GM12878 (cell line): ENCODE results near the gene NPBWR2. TPM values are rescaled to one million over a fixed set of nuclear protein-coding genes. Genes with fewer than 3 reads are reported as not detected.

Source experiments
- ATAC-seq: fragments of 200-7000 bp; cut with Tn5 transposase; 3 replicates; pipeline ENCODE4 v1.9.1; 2020; ENCODE audit warnings: mild to moderate bottlenecking, moderate library complexity
- BruUV-seq: library from RNA; stranded (reverse); fragments of 400-500 nt; replicated peaks from 2 replicates; lab custom pipeline; 2021; lab: Mats Ljungman, UMichigan
- CTCF ChIA-PET: fragments of 300-600 bp; sonication (Branson Sonifier 250); formaldehyde crosslinking; extraction: SDS; loops from one replicate; lab custom pipeline; 2021; ENCODE audit warnings: inconsistent platforms; lab: Yijun Ruan, JAX
- POLR2A ChIA-PET: fragments of 350-600 bp; formaldehyde crosslinking; extraction: SDS; loops from one replicate; lab custom pipeline; 2021; ENCODE audit warnings: inconsistent platforms; lab: Charles Lee
- RAD21 ChIA-PET: fragments of 300-600 bp; sonication (Branson Sonifier 250); formaldehyde crosslinking; loops from one replicate; lab custom pipeline; 2023; ENCODE audit warnings: antibody characterized with exemption; ENCODE audit not compliant: unreplicated experiment; lab: Charles Lee
- SMC1A ChIA-PET: fragments of 300-600 bp; sonication (Branson Sonifier 250); formaldehyde crosslinking; loops from one replicate; lab custom pipeline; 2023; ENCODE audit not compliant: unreplicated experiment, uncharacterized antibody; lab: Charles Lee
- DNase-seq: peaks from one replicate; pipeline ENCODE4 v3.0.0-alpha.2; 2011; ENCODE audit warnings: low read depth, low spot score
- FAIRE-seq: peaks from 3 replicates; lab custom pipeline; 2011; peaks lifted over from hg19 to GRCh38; lab: Jason Lieb, UNC
- H2AFZ ChIP-seq: 2 replicates; pipeline ENCODE4 v1.6.0; 2011; ENCODE audit warnings: low read depth, low read length, control low read depth; ENCODE audit not compliant: control insufficient read depth
- H3K27ac ChIP-seq: 2 replicates; pipeline ENCODE4 v1.5.1; 2011; ENCODE audit warnings: control low read depth; ENCODE audit not compliant: control insufficient read depth, insufficient read depth
- H3K27me3 ChIP-seq, 2 experiments: replicated peaks in 1 of 2; 2 replicates each; pipeline versions ENCODE4 v1.6.0 to v1.6.1; 2011; ENCODE audit warnings: low read length in 1 of 2; ENCODE audit not compliant: control insufficient read depth in 2 of 2, insufficient read depth in 2 of 2
- H3K36me3 ChIP-seq, 2 experiments: 2 replicates each; pipeline ENCODE4 v1.5.1; 2011; ENCODE audit warnings: low read length in 1 of 2; ENCODE audit not compliant: control insufficient read depth in 2 of 2, insufficient read depth in 2 of 2
- H3K4me1 ChIP-seq: 2 replicates; pipeline ENCODE4 v1.6.1; 2011; ENCODE audit warnings: mild to moderate bottlenecking, low read length, moderate library complexity, mixed read lengths; ENCODE audit not compliant: control insufficient read depth, insufficient read depth
- H3K4me2 ChIP-seq: 2 replicates; pipeline ENCODE4 v1.6.0; 2011; ENCODE audit warnings: control low read depth; ENCODE audit not compliant: control insufficient read depth, insufficient read depth
- H3K4me3 ChIP-seq: fragments of 200-600 bp; sonication (generic); 2 replicates; pipeline ENCODE4 v1.5.1; 2016
- H3K79me2 ChIP-seq: 2 replicates; pipeline ENCODE4 v1.6.0; 2011; ENCODE audit warnings: low read length; ENCODE audit not compliant: control insufficient read depth, insufficient read depth
- H3K9ac ChIP-seq: 2 replicates; pipeline ENCODE4 v1.8.0; 2011; ENCODE audit warnings: low read length, control low read depth, mixed read lengths; ENCODE audit not compliant: control insufficient read depth, insufficient read depth
- H3K9me3 ChIP-seq: replicated peaks from 3 replicates; pipeline ENCODE4 v1.5.1; 2011; ENCODE audit warnings: mild to moderate bottlenecking, low read length; ENCODE audit not compliant: control insufficient read depth, insufficient read depth
- H4K20me1 ChIP-seq: 2 replicates; pipeline ENCODE4 v1.6.0; 2011; ENCODE audit not compliant: control insufficient read depth, insufficient read depth
- CBX5 ChIP-seq: sonication (generic); IDR thresholded peaks from 2 replicates; pipeline ENCODE4 v1.6.1; 2016; ENCODE audit warnings: low read depth, moderate library complexity, mild to moderate bottlenecking, inconsistent platforms
- JUND ChIP-seq: IDR thresholded peaks from 2 replicates; pipeline ENCODE4 v1.6.1; 2012; ENCODE audit warnings: low read depth, mild to moderate bottlenecking, low read length, improper control_type of control experiment, moderate library complexity
- KLF5 ChIP-seq: fragments of 450-650 bp; IDR thresholded peaks from 2 replicates; pipeline ENCODE4 v1.6.1; 2014; ENCODE audit warnings: mild to moderate bottlenecking; ENCODE audit not compliant: partially characterized antibody
- NR2C2 ChIP-seq: IDR thresholded peaks from 2 replicates; pipeline ENCODE4 v1.6.1; 2011; ENCODE audit warnings: borderline replicate concordance, low read depth; ENCODE audit not compliant: control insufficient read depth, insufficient read length
- NRF1 ChIP-seq: conservative IDR thresholded peaks from 2 replicates; pipeline ENCODE4 v1.6.1; 2011; ENCODE audit warnings: mild to moderate bottlenecking, low read depth, low read length, improper control_type of control experiment
- PKNOX1 ChIP-seq: fragments of 450-650 bp; IDR thresholded peaks from 2 replicates; pipeline ENCODE4 v1.6.1; 2016; ENCODE audit warnings: mild to moderate bottlenecking
- TCF7 ChIP-seq: IDR thresholded peaks from 2 replicates; pipeline ENCODE4 v1.6.1; 2014; ENCODE audit warnings: antibody characterized with exemption, borderline replicate concordance
- WGBS: methylation state at CpG from one replicate; pipeline ENCODE4 v1.1.6; 2016; ENCODE audit warnings: low lambda C conversion rate; ENCODE audit not compliant: insufficient replicate concordance, insufficient coverage; ENCODE audit errors: missing lambda C conversion rate; 5-methylcytosine and 5-hydroxymethylcytosine counted together
- in situ Hi-C: fragments of 300-500 bp; cut with MboI; formaldehyde crosslinking; loops from 9 replicates; pipeline ENCODE4 v1.14.3; 2018; ENCODE audit warnings: mixed read lengths
- intact Hi-C: fragments of 100-400 bp; cut with micrococcal nuclease; formaldehyde crosslinking; loops from one replicate; pipeline ENCODE4 v1.14.2; 2022; ENCODE audit not compliant: unreplicated experiment
- polyA plus RNA-seq, 11 experiments: library from polyadenylated mRNA; depleted of rRNA in 4 of 11; unstranded in 6 of 11; stranded (reverse) in 5 of 11; fragments of >200 nt; fragmentation: Nextera tagmentation in 4 of 11; fragmentation: Illumina TruSeq in 1 of 11; extraction: Ambion mirVana in 4 of 11; extraction: Trizol in 1 of 11; gene quantifications; 1 replicate in 1 of 11; 2 replicates in 10 of 11; pipeline versions ENCODE4 v1.2.1 to v1.2.3, GENCODE V29; 2011 to 2016; ENCODE audit warnings: inconsistent platforms in 2 of 11, missing spikeins in 2 of 11, low read depth in 1 of 11
- total RNA-seq, 4 experiments: library from RNA; depleted of rRNA in 3 of 4; stranded (reverse); fragments of >200 nt in 3 of 4; fragmentation: Illumina TruSeq in 1 of 4; extraction: Trizol in 1 of 4; gene quantifications; 2 replicates each; pipeline versions ENCODE4 v1.2.1 to v1.2.3, GENCODE V29; 2013 to 2021

Gene NPBWR2
- total and polyA plus RNA-seq, 10 of the 15 experiments (the other 5 are each of a cell fraction or from before 2014, with no cell fraction given): not detected

- DNase-seq: no peak
- SMC1A ChIA-PET: no interaction called here
- H3K79me2 ChIP-seq: no peaks in the 10 kb centered on the region
- no peak for FAIRE-seq
- intact Hi-C loops (no loop called here), in situ Hi-C loops (no loop called here)
- no TSS peak for BruUV-seq
- no peak overlapping the region for H3K4me2 ChIP-seq
- TF ChIP-seq CBX5 (no peak), NRF1 (no peak), PKNOX1 (peak; percentile 73)
- H3K9me3 ChIP-seq: no peaks in the 10 kb centered on the region; the same call in 2 of the 3 replicates
- RAD21 ChIA-PET: no interaction called here
- no peak overlapping the region for H2AFZ ChIP-seq
- POLR2A ChIA-PET: no interaction called here
- H3K36me3 ChIP-seq: no peaks in the 10 kb centered on the region
- no peaks in the 10 kb centered on the region for H3K27me3 ChIP-seq
- H3K27ac ChIP-seq: no peak overlapping the region
- WGBS: 11% methylated on average over 8 of the region's 9 CpGs
- no peak overlapping the region for H3K4me3 ChIP-seq
- no peak overlapping the region for H3K9ac ChIP-seq
- no peaks in the 10 kb centered on the region for H4K20me1 ChIP-seq
- CTCF ChIA-PET: no interaction called here
- no peaks in the 10 kb centered on the region for H3K4me1 ChIP-seq
- no peak for ATAC-seq
Measured at GRCh38 chr20:64154590-64155257, 47.4 kb upstream of the NPBWR2 start.

- Histone ChIP-seq H3K9me3 (no peaks in the 10 kb centered on the region; the same call in 2 of the 3 replicates), H3K27me3 (no peaks in the 10 kb centered on the region), H3K36me3 (no peaks in the 10 kb centered on the region), H3K79me2 (no peaks in the 10 kb centered on the region), H2AFZ (no peak overlapping the region), H3K4me1 (no peaks in the 10 kb centered on the region), H4K20me1 (no peaks in the 10 kb centered on the region), H3K4me2 (no peak overlapping the region), H3K27ac (no peak overlapping the region), H3K9ac (no peak overlapping the region), H3K4me3 (no peak overlapping the region)
- FAIRE-seq (no peak), ATAC-seq (no peak), DNase-seq (no peak)
- BruUV-seq: no TSS peak
- intact Hi-C loops: no loop called here
- 55% methylated on average over 20 of the region's 20 CpGs for WGBS
- TF ChIP-seq NR2C2 (no peak), TCF7 (no peak), KLF5 (no peak), JUND (no peak)
- SMC1A ChIA-PET: no interaction called here
- POLR2A ChIA-PET: no interaction called here
- RAD21 ChIA-PET: no interaction called here
- in situ Hi-C loops: no loop called here
- CTCF ChIA-PET: no interaction called here
Measured at GRCh38 chr20:64153861-64154589, 46.7 kb upstream of the NPBWR2 start.
